ENCODE data around the gene IFT122.
"Not testable (repeated sequence)": the region's sequence is repeated elsewhere in the genome, so short reads cannot be mapped to it uniquely, and the experiment has no call there.

IFT122 gene

DNA sequence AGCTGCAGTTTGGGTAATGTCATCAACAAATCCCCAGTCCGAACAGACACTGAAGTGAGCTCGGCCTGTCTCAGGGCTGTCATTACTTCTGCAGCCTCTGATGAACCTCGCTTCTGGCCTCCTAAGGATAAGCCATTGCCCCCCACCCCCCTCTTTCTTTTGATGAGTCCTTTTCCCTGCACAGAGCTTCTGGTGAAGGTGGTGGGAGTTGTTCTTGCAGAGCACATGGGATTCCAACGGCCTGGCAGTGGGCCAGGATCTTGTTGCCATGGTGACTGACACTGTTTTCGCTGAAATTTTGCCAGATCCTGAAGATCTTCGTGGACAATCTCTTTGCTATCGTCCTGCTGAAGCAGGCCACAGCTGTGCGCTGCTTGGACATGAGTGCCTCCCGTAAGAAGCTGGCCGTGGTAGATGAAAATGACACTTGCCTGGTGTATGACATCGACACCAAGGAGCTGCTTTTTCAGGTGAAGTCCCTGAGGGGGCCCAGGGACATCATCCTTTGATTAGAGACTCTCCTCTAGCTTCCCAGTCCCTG lies 41.3 kb downstream of the IFT122 start:
- DNase-seq, result not testable (repeated sequence)

DNA sequence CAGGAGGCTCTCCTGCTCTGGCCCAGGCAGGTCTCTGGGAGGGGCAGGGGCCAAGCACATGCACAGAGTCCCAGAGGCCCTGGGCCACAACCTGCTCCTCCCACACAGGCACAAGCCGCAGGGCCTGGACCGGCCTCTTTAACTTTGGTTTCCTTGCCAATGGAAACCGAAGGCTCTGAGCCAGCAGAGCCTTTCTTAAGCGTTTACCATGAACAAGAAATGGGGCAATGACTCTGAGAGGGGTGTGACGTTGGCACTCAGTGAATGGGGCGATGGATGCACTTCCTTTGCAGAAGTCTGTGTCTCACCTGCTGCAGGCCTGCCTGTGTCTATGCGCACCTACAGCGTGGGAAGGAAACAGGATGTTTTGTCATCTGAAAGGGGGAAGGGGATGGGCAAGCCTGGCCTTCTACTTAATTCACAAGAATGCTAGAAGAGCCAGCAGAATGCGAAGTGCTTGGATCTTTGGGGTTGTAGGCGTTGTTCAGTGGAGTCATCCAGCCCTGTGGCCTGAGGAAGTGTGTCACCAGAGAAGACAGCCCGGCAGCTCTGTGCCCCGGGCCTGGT lies 41.8 kb downstream of the IFT122 start:
- no peak for DNase-seq

DNA sequence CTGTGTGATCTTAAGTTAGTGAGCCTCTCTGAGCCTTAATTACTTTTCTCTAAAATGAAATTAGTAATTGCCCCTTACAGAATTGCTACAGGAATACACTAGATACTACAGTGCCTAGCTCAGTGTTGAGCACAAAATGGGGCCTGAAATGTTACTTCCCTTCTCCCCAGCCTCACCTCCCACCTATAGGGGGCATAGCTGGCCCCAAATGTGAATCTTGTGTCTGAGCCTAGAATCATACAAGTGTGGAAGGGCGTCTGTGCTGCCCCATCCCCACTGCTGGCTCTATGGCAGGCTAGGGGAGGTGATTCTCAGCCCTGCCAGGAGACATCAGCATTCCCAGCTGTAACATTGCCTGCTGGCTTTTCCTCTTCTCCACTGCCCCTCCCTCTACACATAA lies 42.7 kb downstream of the IFT122 start:
- no peak for DNase-seq

DNA sequence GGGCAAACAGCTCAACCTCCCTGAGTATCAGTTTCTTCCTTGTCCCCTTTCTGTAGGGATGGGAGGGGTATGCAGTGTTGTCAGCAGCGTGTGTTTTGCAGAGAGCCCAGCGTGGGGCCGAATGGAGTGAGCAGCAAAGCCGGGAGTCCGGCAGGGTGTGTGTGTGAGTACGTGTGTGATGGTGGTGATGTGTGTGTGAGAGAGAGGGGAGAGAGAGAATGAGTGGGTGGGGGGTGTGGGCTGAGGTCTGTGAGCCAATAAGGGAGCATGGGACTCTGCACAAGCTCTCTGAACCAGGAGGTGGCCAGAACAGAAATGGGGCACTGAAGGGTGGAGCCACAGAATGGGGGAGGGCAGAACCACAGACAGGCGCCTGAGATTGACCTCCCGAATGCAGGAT lies 43.8 kb downstream of the IFT122 start:
- DNase-seq, result no peak

DNA sequence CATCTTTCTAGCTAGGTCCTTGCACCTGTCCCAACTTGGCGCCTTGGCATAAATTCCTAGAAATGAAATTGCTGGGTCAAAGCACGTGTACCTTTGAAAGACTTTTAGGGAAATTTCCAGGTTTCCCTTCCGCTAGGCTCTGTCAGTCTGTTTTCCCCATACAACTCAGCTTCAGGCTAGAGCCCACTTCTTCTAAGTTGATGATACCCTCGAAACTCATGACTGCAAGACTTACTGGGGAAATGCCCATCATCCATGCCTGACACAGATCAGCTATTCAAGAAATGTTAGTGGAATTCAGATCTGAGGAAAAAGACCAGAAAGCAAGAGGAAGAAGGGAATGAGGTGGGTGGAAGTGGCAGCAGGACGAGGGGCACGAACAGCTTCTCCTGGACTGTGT lies 45.1 kb downstream of the IFT122 start:
- DNase-seq, result not testable (repeated sequence)

- DNase-seq, result peak; percentile 63
These were observed 46.0 kb downstream of the IFT122 start for GRCh38 chr3:129485721-129486663.

DNA sequence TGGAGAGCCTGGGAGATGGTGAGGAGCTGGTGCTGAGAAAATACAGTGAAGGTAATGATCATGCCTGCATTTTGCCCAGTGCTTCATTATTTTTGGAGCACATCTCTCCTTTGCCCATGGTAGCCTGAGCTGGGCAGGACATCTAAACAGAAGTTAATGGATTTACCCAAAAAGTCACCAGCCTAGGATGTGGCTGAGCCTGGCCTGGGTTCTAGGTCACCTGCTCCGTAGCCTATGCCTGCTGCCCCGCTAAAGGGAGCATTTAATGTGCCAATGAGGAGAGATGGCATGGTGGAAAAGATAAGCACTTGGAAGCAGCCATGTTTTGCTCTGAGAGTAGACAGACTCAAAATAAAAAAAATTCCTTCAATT lies 46.6 kb downstream of the IFT122 start:
- DNase-seq, result no peak

- DNase-seq, result no peak
These were observed 47.3 kb downstream of the IFT122 start for GRCh38 chr3:129487183-129487867.

DNA sequence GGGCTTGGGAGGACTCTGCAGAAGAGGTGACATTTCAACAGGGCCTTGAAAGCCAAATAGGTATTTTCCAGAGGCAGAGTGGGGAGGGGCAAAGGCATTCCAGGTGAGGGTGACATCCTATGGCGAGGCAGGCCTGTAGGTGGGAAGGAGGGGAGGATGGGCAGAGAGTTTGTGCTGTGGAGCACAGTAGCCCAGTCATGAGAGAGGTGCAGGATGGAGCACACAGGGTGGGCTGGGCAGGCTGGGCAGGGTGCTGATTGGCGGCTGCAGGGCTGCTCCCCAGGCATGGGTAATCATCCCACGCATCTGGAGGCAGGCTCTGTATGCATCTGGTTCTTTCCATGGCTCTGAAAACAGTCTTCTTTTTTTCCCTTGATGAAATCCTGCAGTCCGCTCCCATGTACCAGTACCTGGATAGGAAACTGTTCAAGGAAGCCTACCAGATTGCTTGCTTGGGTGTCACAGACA lies 47.9 kb downstream of the IFT122 start:
- DNase-seq, result not testable (repeated sequence)

DNA sequence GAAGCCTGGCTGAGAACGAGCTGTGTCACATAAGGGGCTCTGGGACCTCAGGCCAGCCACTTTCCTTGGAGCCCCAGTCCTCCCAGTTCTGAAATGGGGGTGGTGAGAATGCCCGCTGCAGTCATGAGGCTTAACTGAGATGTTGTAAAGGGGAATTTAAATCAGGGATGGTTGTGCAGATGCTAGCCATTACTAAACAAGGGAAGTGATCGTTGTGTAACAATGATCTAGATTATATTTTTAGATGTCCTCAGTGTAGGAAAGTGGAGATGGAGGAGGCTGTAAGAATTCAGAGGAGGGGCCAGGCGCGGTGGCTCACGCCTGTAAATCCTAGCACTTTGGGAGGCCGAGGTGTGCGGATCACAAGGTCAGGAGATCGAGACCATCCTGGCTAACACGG lies 49.2 kb downstream of the IFT122 start:
- peak; percentile 4 for DNase-seq

GRCh38 chr3:129490273-129490675 lies 50.2 kb downstream of the IFT122 start:
- DNase-seq, result peak; percentile 85

- DNase-seq, result not testable (repeated sequence)
These were observed 51.1 kb downstream of the IFT122 start for GRCh38 chr3:129491077-129491476.

DNA sequence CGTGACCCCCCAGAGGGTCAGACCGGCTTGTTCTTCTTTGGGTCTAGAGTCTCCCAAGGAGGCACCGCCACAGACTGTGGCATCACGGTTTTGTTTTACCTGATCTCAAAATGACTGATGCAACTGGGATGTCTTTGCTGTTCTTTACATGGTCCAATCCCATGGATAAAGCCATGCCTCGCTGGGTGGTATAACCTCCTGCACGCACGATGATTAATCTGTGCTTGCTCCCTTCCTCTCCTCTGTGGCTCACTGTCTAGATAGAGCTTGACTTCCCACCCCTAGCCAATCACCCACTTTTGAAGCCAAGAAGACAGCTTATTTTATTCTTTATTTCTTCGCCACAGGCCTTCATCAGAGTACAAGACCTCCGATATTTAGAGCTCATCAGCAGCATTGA lies 51.8 kb downstream of the IFT122 start:
- no peak for DNase-seq

DNA sequence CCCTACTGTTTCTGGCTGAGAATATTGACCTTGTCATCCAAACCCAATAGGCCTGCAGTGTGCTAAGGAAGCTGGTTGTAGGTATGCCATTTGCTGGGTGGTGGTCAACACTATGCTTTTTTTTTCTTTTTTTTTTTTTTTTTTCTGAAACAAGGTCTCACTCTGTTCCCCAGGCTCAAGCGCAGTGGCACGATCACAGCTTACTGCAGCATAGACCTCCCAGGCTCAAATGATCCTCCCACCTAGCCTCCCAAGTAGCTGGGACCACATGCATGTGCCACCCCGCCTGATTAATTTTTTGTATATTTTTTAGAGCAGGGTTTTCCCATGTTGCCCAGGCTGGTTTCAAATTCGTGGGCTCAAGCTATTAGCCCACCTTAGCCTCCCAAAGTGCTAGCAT lies 52.7 kb downstream of the IFT122 start:
- DNase-seq, result no peak

- DNase-seq, result no peak
These were observed 53.2 kb downstream of the IFT122 start for GRCh38 chr3:129493206-129493605.

- not testable (repeated sequence) for DNase-seq
These were observed 54.5 kb downstream of the IFT122 start for GRCh38 chr3:129494499-129494898.

GRCh38 chr3:129495006-129495639 lies 55.1 kb downstream of the IFT122 start:
- DNase-seq, result not testable (repeated sequence)

GRCh38 chr3:129497876-129498275 lies 57.9 kb downstream of the IFT122 start:
- not testable (repeated sequence) for DNase-seq

DNA sequence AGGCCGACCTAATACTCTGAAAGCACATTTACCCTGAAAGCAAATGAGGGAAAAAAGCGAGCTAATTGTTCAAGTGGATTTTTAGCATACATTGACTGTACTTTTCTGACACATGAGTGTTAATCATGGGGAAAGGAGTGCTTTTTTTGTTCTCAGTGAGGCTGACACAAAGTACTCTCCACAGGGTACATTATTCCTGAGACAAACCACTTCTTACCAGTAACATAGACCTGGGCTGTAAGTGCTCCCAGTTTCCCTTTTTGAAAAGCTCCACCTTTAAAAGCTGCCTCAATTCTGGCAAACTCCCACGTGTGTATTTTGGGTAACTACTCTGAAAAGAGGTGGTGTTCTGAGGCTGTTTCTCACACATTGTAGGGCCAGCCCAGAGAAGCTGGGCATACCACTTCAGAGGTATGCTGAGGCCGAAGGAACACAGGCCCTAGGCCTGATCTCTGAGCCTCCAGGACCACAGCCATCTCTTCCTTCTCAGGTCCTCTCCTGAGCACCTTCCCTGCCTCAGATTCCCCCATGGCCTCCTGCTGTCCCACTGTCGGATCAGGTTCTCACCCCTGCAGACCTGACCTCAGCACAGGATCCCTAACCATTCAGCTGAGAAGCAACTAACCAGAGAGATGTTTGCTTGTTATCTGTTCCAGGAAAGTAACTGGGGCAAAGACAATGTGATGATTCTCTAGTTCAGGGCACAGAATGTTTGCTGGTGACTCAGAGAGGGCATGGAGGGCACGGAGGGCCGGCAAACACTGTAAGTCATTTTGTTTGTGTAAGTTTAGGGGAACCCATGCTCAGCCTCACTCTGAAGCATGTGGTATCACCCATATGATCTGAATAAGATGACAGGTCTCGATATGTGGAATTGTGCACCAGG lies 58.8 kb downstream of the IFT122 start:
- DNase-seq, result not testable (repeated sequence)

GRCh38 chr3:129499604-129500333 lies 59.7 kb downstream of the IFT122 start:
- not testable (repeated sequence) for DNase-seq

- no peak for DNase-seq
These were observed 60.3 kb downstream of the IFT122 start for GRCh38 chr3:129500334-129500658.
